Activated CD4-positive, alpha-beta T cell treated with anti-CD3 and anti-CD28 coated beads, Interleukin-2, amount 50 U/mL, for 48 hours (primary cell): ENCODE measurements around the gene AQP9.

Experiments
- DNase-seq, 2 experiments: peaks; one replicate each; pipeline ENCODE4 v3.0.0-alpha.2; 2020

AQP9 gene

DNA sequence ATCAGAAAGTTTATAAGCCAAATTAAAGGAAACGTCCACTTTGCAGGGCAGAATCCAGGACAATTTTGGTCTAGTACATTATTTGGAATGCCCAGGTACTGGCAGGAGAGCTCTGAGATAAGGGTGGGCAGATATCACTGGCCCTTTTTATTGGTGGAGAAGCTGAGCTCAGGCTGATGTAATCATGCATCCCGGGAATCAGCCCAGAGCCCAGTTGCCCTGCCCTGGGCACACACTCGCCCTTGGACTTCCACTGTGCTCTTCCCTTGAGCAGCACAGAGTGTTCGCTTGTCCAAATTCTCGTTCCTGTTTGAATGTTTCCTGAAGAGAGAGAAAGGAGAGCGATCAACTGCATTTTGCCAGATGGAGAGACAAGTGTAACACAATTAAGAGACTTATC, 3.7 kb downstream of the AQP9 start:
- DNase-seq = no peak

DNA sequence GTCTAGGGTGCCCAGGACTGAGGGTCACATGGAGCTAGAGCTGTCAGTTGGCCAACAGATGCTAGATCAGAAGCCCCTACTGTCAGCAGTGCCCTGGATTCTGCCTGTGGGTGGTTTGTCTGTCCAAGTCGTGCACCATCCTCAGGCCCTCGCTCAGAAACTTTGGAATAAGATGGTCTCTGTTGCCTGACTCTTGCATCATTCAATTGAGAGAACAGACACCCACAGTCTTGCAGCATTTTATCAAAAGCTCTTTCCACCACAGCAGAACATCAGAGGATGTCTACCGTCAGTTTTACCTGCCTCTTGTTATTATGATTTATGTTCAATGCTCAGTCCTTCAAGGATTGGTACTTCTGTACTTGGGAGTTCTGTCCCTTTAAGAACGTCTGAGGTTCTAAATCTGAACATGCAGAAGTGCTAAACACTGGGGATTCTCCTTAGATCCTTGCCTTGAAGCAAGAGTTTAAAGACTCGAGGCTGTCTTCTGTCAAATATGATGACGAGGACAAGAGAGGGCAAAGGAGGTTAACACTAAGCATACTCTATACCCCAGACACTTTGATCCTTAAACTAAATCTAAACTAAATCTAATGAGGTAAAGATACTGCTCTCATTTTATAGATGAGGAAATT, 4.8 kb downstream of the AQP9 start:
- no peak for DNase-seq

DNA sequence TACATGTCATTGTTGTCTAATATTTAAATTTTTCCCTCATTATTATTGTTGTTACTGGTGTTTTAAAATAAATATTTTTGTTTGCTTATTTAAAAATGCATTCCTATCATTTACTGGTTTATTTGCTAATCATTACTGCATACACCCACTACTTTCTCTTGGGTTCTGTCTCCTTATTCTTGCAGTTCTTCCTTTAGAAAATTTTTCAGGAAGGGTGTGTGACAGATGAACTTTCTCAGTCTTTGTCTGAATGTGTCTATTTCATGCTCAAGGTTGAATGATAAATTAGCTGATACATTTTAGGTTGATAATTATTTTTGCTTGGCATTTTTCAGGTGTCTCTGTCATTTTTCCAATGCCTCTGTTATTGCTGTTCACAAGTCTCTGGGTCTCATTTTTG, 7.4 kb downstream of the AQP9 start:
- no peak for DNase-seq

DNA sequence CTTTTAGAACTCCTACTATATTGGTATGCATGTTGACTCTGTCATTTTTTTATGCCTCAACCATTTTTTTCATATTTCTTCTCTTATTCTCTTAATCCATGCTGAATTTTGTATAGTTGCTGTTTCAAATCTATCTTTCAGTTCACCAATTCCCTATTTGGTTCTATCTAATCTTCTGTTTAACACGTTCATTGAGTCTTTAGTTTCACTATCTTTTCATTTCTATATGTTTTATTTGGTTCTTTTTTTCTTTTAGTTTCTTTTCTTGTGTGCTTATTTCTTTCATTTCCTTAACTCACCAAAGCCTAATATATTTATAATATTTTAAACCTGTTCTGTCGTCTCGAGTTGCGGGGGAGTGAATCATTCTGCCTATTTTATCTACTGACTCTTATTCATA, 8.0 kb downstream of the AQP9 start:
- DNase-seq = no peak

DNA sequence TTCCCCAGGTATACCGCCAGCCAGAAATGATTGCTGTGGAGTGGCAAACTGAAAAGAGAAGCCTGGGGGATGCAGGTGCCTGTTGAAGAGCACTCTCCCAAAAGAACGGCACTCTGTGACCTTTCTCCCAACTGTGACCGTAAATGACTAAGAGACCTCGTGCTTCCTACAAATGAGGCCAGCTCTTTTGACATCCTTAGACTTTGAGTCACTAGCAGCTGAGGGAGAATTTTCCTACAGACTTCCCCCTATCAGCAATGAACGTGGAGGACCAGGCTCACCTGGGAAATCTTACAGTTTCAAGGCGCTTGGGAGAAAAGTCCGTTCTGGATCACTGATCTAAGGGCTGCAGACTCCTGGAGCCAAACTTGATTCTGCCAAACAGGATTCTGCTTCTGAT, 8.6 kb downstream of the AQP9 start:
- DNase-seq = no peak

DNA sequence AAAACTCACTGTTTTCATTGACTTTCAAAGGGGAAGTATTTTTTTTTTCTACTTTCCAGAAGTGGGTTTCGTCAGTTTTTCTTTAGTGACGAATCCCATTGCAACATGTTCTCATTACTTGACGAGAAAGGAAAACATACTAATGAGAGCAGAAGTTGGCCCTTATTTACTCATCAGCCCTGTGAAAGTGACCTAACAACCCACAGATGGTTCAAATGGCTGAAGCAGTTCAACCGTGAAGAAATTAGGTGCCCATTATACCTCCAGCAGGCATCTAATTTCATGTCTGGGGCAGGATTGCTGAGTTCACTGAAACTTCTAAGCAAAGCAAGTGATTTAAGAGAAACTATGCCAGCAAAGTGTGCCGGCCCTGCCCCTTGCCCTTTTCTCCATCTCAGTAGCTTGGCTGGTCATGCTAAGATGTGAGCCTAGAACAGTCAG, 9.0 kb downstream of the AQP9 start:
- no peak for DNase-seq

DNA sequence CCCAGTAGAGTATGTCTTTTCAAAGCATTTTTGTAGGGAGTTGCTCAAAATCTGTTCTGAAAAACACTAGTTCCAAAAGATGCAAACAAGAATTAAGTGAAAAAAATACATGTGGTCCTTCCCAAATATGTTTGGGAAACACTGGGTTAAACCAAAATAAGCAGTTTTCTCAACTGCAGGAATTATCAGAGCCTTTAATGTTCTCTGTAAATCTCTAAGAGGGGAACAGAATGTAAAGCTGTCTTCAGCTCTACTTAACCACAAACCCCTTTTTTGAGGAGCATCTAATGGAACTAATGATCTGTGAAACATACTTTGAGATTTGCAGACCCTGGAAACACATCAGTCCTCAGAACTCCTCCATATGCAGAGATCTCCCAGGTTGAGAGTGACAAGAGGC, 9.9 kb downstream of the AQP9 start:
- DNase-seq = no peak

DNA sequence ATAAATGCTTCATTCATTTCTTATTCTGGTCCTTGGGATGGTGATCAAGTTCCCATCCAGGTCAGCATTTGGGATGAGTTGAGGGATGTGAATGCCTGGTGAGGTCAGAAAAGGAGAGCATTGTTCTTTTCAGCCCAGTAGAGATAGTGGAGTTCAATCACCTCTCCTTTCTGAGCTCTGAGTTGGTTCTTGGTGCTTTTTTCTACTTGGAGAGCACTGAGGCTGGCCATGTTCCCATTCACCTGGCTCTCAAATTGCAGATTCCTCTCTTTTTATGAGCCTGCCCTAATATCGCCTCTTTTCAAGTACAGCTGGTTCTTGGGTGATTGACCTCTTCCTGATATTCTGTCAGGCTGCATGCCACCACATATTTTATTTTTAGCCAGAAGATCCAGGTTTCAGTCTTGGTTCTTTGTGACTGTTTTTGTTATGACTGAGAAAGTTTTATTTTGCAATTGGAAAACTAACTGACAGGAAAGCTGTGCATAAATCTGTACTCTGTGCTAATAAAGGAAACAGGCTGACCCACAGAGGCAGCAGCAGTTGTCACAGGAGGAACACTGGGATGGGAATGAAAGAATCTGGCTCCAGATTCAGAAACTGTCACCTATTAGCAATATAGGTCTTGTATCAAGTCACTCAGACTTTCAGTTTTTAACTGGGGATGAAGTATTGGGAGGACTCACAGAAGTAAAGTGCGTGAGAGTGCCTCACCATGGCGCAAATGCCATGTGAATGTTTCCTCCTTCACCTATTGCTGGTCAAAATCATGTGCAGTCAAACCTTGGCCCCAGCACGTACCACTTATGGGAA, 10.7 kb downstream of the AQP9 start:
- DNase-seq = no peak

DNA sequence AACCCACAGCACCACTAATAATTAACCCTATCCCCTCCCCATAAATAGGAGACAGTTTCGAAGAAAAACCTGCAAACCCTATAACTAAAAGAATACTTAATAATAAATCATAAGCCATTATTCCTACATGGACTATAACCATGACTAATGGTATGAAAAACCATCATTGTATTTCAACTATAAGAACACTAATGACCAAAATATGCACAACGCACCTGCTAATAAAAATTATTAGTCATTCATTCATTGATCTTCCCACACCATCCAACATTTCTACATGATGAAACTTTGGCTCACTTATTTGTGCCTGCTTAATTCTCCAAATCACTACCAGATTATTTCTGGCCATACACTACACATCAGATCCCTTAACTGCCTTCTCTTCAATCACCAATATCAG, 16.6 kb downstream of the AQP9 start:
- DNase-seq = no peak

DNA sequence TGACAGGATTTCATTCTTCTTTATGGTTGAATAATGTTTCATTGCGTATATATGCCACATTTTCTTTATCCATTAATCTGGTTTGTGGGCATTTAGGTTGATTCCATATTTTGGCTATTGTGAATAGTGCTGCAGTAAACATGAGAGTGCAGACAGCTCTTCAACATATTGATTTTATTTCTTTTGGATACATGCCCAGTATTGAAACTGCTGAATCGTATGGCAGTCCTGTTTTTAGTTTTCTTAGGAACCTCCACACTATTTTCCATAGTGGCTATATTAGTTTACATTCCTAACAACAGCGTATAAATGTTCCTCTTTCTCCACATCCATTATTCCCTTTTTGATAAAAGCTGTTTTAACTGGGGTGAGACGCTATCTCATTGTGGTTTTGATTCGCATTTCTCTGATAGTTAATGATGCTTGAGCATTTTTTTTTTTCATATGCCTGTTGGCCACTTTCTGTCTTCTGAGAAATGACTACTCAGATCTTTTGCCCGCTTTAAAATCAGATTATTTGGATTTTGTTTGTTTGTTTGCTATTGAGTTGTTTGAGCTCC, 21.7 kb downstream of the AQP9 start:
- no peak for DNase-seq

DNA sequence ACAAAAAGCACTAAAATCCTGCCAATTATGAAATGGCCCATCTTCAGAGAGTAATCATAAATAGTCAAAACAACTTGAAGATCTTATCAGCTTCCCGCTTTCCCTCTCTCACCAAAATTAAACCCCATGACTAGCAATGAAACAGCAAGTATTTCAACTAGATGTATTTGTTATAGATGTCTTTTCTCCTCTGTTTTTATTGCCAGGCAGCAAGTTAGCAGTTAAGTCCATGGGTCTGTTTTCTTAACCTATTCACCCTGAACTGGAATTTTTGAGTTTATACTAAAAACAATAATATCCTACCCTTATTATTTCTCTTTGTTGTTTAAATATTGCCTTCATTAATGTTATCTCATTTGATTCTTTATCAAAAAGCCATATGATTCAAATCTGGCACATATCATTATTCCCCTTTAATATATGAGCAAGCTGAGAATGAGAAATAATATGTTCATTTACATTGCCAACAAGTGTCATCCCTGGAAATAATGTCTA, 23.3 kb downstream of the AQP9 start:
- DNase-seq = no peak

DNA sequence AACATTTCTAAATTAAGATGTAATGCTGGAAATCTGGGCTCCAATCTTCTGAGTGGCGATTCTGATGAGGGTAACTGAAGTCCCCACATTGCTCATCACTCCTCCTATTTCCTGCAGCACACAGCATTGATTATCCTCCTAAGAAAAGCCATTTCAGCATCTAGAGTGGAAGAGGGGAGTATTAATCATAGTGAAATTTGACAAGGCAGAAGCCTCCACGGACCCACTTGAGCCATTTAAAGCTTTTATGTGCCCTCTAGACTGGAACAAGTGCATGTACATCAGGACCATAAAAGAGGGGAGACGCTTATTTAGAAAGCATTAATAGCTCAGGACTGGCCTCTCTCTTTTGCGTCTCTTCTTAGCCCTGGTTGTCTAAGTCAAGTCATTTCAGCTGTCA, 25.8 kb downstream of the AQP9 start:
- no peak for DNase-seq

DNA sequence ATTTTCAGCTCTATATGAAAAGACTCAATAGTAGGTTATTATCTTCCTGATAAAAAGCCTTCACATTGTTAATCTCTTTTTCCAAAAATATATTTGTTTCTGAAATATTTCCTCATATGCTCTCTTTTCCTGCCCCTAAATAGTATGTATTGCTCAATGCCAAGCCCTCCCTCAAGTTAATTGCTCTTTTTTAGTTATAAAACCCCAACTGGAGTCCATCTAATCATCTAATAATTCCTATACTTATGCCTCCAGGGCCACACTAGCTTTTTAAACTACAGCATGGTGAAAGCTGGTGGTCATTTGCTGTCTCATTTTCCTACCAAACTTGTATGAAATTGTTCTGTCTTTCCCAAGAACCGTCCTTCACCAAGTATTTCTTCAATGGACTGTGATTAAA, 26.7 kb downstream of the AQP9 start:
- DNase-seq = no peak

DNA sequence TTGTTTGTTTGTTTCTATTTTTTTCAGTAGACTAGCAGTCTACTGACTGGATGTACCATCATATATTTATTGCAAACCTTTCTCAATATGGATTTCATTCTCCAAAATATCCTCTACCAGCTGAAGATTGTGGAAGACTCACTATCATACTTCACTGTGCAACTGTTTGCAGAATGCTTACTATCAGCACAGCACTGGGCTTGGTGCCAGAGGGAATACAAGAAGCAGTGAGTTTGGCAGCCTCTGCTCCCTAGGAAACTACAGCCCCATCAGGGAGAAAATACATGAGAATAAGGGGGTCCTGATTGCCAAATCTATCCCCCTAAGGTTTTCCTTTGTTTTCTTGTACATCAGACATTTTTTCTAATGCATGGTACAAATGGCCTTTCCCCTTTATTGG, 27.5 kb downstream of the AQP9 start:
- DNase-seq = no peak

DNA sequence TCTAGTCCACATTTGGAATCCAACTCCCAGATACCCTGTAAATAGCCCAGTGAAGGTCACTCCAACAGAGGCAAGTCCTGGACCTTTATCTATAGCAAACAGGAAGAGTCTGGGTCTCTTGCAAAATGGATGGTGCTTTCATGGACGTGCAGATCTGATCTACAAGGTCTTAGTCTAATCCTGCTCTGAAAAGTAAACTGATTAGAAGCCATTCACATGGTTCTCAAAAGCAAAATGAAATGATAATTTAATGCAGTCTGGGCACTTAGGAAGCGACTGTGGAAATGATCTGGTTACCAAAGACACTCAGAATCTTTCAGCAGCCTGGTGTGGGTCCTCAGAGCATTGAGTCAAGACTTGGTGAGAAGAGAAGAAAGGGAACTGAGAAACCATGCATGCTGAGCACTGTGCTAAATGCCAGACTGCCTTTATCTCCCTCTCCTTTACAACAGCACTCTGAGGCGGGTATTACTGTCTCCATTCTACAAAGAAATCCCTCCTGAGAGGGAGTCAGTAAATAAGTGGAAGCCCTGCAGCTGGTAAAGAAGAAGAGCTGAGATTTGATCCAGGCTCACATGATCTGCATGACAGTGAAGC, 29.0 kb downstream of the AQP9 start:
- no peak for DNase-seq

DNA sequence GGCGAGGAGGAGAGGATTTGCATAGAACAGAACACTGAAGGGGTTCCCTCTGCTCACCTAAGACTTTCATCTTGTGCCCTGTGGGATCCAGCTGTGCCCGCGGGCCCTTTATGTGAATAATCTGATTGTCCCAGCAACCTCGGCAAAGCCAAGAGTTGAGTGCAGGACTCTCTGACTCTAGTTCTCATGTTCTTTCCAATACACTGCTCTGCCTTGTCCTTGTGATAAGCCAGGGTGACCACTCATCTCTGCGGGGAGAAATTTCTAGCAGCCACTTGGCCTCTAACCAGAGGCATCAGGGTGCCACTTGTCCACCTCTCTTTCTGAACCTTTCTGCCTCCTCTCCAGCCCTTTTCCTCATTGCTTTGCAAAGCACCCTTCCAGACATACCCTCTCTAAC, 31.8 kb downstream of the AQP9 start:
- DNase-seq = no peak

DNA sequence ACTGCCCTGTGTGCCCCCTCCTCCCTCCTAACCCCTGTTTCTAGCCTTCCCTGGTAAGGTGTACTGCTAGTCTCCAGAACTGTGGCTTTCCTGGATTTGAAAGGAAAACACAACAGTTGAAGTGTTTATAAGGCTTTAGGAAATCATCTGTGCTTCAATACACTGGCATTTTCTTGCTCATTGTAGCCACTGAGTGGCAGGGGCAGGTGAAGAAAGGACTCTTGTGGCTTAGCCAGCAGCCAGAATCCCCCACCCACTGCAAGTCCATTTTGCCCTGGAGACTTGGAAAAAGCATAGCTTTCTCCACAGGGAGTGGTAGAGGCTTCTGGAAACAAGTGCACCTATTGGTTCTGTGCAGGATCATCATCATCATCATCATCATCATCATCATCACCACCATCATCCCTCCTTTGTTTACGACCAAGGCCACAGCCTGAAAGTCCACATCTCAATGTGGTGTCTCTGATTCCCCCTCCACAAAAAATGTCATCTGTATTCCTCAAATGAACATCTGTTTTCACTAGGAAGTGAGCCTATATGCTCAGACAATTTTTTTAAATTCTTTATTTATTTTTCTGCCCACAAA, 33.4 kb downstream of the AQP9 start:
- no peak for DNase-seq

DNA sequence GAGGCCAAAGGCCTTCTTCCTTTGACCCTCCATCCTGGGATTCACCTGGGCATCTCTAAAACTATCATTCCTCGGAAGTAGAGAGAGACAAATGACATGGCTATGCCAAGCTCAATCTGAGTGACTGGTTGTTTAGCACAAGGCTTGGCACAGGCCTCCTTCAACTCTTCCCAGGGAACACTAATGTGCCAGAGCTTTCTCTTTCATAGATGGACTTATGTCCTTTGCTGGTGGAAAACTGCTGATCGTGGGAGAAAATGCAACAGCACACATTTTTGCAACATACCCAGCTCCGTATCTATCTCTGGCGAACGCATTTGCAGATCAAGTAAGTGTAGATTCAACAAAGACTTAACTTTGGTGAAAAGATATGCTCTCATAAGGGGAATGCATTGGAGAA, 36.5 kb downstream of the AQP9 start:
- no peak for DNase-seq

DNA sequence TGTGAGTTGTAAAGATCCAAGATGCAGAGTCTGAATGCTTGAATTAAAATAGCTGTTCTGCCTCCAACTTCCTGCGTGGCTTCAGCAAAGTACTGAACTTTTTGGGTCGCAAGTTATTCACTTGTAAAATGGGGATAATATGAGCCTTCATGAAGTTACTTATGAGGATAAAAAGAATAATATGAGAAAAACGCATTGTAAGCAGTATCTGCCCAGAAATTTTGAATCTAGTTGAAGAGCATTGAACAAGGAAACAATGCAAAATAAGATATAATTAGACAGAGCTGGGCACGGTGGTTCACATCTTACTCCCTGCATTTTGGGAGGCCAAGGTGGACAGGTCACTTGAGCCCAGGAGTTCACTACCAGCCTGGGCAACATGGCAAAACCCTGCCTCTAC, 37.8 kb downstream of the AQP9 start:
- no peak for DNase-seq

DNA sequence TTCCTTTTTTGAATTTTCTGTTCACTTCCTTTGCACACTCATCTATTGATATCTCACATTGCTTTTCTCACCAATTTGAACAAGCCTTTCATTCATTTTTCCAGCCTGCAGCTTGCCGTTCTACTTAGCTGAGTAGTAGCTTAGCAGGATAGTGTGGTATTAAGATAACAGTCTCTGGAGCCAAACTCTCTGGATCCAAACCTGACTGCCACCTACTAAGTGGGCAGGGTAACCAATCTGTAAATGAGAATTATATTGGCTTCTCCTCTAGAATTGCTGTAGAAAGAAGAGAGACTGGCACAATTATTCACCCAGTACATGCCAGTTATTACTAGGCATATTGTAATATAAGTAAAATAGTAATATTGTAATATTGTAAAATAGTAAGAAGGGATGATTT, 40.5 kb downstream of the AQP9 start:
- no peak for DNase-seq

DNA sequence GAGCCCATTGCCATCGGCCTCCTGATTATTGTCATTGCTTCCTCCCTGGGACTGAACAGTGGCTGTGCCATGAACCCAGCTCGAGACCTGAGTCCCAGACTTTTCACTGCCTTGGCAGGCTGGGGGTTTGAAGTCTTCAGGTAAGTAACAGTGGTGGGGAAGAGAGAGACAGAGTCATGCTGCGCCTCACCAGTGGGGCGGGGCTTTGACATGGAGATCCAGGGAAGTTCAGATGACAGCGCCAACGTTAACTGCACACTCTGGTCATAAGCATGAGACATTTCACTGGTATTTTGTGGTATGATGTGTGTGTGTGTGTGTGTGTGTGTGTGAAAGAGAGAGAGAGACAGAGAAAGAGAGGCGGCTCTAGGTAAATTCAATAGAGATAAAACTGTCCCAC, 41.0 kb downstream of the AQP9 start:
- DNase-seq = no peak

DNA sequence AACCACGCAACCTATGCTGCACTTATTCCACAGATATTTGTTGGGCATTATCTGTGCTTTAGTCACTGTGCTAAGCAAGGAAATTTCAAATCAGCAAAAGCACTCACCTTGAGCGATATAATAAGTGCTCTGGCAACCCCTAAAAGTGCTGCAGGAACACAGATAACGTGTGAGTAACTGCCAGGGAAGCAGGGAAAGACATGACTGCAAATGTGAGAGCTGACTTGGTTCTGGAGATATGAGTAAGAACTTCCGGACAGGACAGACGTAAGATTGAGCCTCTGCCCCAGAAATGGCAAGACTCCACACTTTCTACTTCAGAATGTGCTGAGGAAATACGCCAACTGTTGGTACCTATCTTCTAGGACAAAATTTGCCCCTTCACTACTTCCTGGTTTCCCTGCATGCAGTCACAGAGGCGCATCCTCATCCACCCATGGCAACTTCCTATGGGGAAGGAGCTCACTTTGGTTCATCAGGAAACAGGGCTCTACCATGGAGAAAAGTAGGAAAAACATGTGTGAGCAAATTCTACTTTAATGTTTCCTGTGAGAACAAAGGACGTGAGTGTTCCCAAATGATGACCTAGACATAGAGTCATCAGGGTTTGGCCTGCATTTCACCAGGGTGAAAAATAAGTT, 41.7 kb downstream of the AQP9 start:
- no peak for DNase-seq
